Esophagus mucosa (tissue), 1 donor: ENCODE measurements around the gene NPL. TPM values are rescaled to one million over a fixed set of nuclear protein-coding genes. Genes with fewer than 3 reads are reported as not detected.

Experiments used
- ATAC-seq: fragments of 200-7000 bp; cut with Tn5 transposase; one replicate; pipeline ENCODE4 v1.9.1; 2020
- total RNA-seq: library from RNA; stranded (reverse); gene quantifications from one replicate; pipeline ENCODE4 v1.2.4, GENCODE V29; 2023
- donor health status: DM: yes; HTN: yes; CAD: no.

NPL gene
- total RNA-seq, 1 donor from 2014 or later = 11.5 TPM

- ATAC-seq = no peak
Measured at GRCh38 chr1:182817802-182818201, 28.2 kb downstream of the NPL start.

DNA sequence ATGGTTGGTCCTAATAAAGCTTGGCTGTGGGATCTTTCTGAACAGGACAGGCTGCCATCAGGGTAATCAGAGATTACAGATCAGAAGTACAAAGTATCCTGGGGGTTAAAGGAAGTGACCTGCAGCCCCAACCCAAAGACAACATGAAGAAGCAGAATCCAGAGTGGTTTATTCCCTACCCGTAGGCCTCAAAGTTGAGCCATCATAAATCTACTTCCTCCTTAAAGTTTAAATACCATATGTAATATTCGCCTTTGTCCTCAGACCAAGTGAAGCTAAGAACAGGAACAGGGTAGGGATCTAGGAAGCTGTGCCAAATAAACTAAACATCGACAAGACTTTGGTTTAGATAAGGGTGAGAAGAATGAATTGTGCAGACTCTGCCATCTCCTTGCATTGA lies 33.6 kb downstream of the NPL start:
- no peak for ATAC-seq

- ATAC-seq = no peak
Measured at GRCh38 chr1:182826892-182827291, 37.3 kb downstream of the NPL start.

DNA sequence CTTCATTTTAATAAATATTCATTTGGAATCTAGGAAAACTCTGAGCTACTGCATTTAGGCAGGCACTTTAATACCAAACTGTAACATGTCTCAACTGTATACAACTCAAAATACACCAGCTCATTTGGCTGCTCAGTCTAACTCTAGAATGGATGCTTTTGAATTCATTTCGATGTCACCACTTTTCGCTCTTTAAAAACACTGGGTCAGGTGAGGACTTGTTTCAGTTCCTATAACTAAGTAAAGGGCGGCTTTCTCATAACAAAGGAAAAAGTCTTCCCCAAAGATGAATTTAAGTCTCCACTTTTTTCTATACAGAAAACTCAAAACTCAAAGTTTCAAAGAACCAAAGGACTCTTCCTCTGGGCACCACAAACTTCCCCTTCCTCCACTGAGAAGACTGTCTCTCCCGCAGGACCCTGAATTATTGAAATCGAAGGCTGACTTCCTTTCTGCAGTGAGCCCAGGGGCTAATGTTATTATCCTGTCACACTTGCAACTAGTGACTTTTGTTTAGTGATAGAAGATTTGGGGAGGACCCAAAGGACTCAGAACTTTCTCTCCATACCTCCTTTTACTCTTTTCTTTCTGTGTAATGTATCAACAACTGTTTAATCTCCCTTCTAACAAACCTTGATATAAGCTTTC lies 39.8 kb downstream of the NPL start:
- ATAC-seq = no peak

GRCh38 chr1:182833271-182833670 lies 43.7 kb downstream of the NPL start:
- peak; percentile 57 for ATAC-seq

GRCh38 chr1:182834326-182834725 lies 44.8 kb downstream of the NPL start:
- ATAC-seq = no peak

- ATAC-seq = no peak
Measured at GRCh38 chr1:182835806-182836205, 46.2 kb downstream of the NPL start.

- peak; percentile 97 for ATAC-seq
Measured at GRCh38 chr1:182839209-182840066, 49.9 kb downstream of the NPL start, which contains the start of gene DHX9. TSS of gene DHX9 (plus strand) at chr1:182839347. CDS start at chr1:182842567, 3,220 bp downstream.

GRCh38 chr1:182841368-182841988 lies 51.9 kb downstream of the NPL start:
- no peak for ATAC-seq

DNA sequence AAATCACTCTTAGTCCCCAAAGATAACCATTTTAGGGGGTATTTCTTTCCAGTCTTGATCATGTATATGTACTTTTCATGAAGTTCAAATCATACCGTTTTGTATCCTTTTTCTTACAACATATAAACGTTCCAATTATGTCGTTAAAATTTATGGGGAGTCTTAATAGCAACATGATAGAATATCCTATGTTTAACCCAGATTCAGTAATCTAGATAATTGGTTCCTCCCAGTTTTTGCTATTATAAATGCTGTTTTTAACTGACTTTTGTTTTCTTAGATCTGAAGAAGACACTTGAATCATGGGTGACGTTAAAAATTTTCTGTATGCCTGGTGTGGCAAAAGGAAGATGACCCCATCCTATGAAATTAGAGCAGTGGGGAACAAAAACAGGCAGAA lies 52.7 kb downstream of the NPL start:
- ATAC-seq = no peak

- no peak for ATAC-seq
Measured at GRCh38 chr1:182845379-182845778, 55.8 kb downstream of the NPL start.

- ATAC-seq = no peak
Measured at GRCh38 chr1:182845894-182846293, 56.3 kb downstream of the NPL start.

GRCh38 chr1:182847105-182847504 lies 57.5 kb downstream of the NPL start:
- ATAC-seq = no peak

- no peak for ATAC-seq
Measured at GRCh38 chr1:182848736-182849135, 59.2 kb downstream of the NPL start.

- ATAC-seq = no peak
Measured at GRCh38 chr1:182850319-182850718, 60.7 kb downstream of the NPL start.

- ATAC-seq = no peak
Measured at GRCh38 chr1:182851825-182852224, 62.3 kb downstream of the NPL start.

- no peak for ATAC-seq
Measured at GRCh38 chr1:182855911-182856310, 66.3 kb downstream of the NPL start.

GRCh38 chr1:182857212-182857611 lies 67.6 kb downstream of the NPL start:
- ATAC-seq = no peak

DNA sequence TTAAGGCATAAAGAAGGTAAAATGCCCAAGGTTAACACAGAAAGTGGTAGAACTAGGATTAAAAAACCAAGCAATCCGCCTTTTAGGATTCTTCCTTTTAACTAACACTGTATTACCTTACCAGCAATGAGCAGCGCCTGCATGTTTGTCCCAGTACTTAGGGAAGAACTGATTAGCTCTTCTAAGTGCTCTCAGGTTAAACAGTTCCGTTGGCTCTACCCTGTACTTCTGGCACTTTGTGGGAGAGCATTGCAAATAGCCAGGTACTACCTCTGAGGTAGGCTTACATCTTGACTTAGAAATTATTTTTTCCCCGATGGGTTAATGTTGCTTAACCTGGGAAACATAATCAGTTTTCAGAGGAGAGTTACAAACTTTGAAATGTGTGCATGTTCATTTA lies 71.1 kb downstream of the NPL start:
- ATAC-seq = no peak

GRCh38 chr1:182861994-182862393 lies 72.4 kb downstream of the NPL start:
- no peak for ATAC-seq

DNA sequence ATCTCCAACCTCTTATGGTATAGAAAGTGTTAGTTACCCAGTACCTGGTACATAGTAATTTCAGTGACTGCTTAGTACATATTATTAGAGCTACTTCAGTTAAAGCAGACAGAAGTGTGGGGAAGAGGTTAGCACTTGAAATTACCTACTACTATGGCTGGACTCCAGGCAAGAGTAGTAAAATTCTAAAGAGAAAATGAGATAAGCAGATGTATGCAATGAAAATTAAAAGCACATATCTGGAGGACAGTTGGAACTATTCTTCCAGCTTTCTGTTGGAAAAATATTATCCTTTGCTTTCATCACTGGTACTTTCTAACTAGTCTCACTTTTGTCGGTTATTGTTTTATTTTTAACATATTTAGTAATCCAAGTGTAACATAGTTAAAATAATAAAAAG lies 73.3 kb downstream of the NPL start:
- no peak for ATAC-seq

DNA sequence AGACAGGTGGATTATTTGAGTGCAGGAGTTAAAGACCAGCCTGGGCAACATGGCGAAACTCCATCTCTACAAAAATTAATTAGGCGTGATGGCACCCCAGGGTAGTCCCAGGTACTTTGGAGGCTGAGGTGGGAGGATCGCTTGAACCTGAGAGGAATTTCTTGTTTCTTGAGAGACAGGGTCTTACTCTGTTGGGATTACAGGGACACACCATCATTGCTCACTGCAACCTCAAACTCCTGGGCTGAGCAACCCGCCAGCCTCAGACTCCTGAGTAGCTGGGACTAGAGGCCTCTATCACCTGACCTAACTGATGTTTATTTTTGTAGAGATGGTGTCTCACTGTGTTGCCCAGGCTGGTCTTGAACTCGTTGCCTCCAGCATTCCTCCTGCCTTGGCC lies 74.4 kb downstream of the NPL start:
- ATAC-seq = no peak

GRCh38 chr1:182867861-182868260 lies 78.3 kb downstream of the NPL start:
- ATAC-seq = no peak

DNA sequence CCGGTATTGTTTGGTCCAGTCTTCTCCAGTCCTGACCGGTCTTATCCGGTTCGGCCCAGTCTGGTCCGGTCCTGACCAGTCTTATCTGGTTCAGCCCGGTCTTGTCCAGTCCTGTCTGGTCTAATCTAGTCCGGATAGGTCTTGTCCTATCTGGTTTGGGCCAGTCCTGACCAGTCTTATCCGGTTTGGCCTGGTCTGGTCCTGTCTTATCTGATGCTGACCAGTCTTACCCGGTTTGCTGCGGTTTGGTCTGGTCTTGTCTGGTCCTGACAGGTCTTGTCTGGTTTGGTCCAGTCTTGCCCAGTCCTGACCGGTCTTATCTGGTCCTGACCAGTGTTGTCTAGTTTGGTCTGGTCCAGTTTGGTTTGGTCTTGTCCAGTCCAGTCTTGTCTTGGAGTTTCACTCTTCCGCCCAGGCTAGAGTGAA lies 79.7 kb downstream of the NPL start:
- peak; percentile 49 for ATAC-seq
